Measurements from ENCODE around the gene RPS6KA3. TPM values are rescaled to one million over a fixed set of nuclear protein-coding genes. Genes with fewer than 3 reads are reported as not detected.

Gene RPS6KA3
- total RNA-seq, 1 donor from 2014 or later = 22.8 TPM

DNA sequence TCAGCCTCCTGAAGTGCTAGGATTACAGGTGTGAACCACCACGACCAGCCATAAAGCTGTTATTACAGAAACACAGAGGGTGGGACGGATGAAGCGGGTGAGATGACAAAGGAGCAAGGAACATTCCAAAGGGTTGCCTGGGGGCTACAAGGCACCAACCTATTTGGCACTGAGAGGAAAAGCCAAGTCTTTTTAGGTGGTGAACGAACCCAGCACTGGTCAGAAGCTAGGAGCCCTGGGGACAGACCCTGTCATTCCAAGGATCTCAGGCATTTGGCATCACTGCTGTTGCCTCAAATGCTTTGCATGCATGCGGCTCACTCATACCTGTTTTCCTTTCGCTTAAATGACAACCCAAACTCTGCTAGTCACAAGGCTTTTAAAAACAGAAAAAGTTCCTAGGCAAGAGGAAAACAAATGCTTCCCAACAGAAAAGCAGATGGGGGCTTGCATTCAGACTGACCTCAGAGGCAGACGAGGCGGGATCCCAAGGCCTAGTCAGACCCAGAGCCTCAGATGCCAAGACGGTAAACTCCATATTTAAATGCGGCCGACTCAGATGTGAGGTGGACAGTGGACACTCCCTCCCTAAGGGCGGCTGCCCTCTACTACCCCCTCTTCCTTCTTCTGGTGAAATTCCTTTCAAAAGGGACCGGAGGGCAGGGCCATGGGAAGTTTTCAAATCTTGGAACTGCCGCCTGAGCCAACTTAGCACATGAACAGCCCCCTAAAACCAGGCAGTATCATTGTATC is 154.5 kb downstream of the RPS6KA3 start:
- Histone ChIP-seq H3K9me3 (no peaks in the 10 kb centered on the region), H3K36me3 (no peaks in the 10 kb centered on the region), H3K4me3 (no peak overlapping the region), H3K4me1 (no peaks in the 10 kb centered on the region), H3K27me3 (no peaks in the 10 kb centered on the region), H3K27ac (no peak overlapping the region)
- no peak for DNase-seq (ENCODE audit: extremely low spot score in 2 of 2)
- TF ChIP-seq, protein P1, sequence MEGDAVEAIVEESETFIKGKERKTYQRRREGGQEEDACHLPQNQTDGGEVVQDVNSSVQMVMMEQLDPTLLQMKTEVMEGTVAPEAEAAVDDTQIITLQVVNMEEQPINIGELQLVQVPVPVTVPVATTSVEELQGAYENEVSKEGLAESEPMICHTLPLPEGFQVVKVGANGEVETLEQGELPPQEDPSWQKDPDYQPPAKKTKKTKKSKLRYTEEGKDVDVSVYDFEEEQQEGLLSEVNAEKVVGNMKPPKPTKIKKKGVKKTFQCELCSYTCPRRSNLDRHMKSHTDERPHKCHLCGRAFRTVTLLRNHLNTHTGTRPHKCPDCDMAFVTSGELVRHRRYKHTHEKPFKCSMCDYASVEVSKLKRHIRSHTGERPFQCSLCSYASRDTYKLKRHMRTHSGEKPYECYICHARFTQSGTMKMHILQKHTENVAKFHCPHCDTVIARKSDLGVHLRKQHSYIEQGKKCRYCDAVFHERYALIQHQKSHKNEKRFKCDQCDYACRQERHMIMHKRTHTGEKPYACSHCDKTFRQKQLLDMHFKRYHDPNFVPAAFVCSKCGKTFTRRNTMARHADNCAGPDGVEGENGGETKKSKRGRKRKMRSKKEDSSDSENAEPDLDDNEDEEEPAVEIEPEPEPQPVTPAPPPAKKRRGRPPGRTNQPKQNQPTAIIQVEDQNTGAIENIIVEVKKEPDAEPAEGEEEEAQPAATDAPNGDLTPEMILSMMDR (IDR thresholded peaks at IDR 0.05) = no peak
- TF ChIP-seq POLR2A (IDR thresholded peaks at IDR 0.05) (no peak), POLR2AphosphoS5 (IDR thresholded peaks at IDR 0.05; ENCODE audit: insufficient read depth in 1 of 2, low read depth in 1 of 2) (no peak)
- intact Hi-C loops (cut with DNase I) = no loop called here

DNA sequence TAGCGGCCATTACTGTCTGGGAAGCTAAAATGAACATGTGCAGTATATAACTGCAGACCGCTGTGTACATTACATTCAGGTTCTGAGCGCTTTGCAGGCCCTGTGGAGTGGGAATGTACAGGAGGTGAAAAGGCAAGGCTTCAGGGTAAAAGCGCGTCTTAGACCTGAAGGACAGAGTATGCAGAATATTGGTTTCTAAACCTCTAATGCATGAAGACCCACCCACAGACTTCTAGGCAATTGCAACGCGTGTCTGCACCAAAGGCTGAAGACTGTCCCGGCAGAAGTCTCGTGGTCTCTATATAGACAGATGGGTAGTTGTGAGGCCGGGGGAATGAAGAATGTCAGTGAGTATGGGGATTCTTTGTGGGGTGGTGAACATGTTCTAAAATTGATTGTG is 155.4 kb downstream of the RPS6KA3 start:
- intact Hi-C loops (cut with DNase I) = no loop called here
- no peak overlapping the region for H3K27ac ChIP-seq
- H3K9me3 ChIP-seq = no peaks in the 10 kb centered on the region
- H3K4me3 ChIP-seq = no peak overlapping the region
- DNase-seq (ENCODE audit: extremely low spot score in 2 of 2) = no peak
- H3K36me3 ChIP-seq = no peaks in the 10 kb centered on the region
- TF ChIP-seq POLR2AphosphoS5 (IDR thresholded peaks at IDR 0.05; ENCODE audit: insufficient read depth in 1 of 2, low read depth in 1 of 2) = no peak
- TF ChIP-seq, protein P1 (IDR thresholded peaks at IDR 0.05) = no peak
- no peak for TF ChIP-seq POLR2A (IDR thresholded peaks at IDR 0.05)
- H3K4me1 ChIP-seq = no peaks in the 10 kb centered on the region
- no peaks in the 10 kb centered on the region for H3K27me3 ChIP-seq

DNA sequence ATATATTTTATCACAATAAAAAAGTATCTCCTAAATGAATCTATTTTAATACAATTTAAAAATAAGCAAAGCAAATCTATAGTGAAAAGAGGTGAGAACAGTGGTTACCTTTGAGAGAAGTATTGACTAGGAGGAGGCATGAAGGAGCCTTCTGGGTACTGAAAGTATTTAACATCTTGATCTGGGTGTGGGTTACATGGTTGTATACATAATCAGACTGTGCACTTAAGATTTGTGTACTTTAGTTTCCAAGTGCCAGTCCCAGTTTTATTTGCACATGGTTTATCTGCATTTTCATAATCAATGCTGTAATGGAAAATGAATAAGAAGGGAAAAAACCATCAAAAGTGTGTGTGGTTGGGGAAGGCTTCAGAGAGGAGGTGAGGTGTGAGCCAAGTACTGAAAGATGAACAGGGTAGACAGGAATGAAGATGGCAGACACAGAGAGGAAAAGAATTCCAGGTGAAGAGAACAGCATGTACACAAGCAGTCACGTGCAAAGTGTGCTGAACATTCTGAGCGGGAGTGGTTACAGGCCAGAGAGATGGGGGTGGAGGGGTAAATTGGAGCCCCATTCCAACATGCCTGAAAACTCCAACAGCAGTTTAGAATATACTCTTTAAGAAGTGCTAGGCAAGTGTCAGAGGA is 164.7 kb downstream of the RPS6KA3 start:
- no peak overlapping the region for H3K27ac ChIP-seq
- no peaks in the 10 kb centered on the region for H3K27me3 ChIP-seq
- no peaks in the 10 kb centered on the region for H3K9me3 ChIP-seq
- no peak for TF ChIP-seq POLR2A (IDR thresholded peaks at IDR 0.05)
- TF ChIP-seq POLR2AphosphoS5 (IDR thresholded peaks at IDR 0.05; ENCODE audit: insufficient read depth in 1 of 2, low read depth in 1 of 2) = no peak
- TF ChIP-seq, protein P1 (IDR thresholded peaks at IDR 0.05) = no peak
- no peaks in the 10 kb centered on the region for H3K36me3 ChIP-seq
- DNase-seq (ENCODE audit: extremely low spot score in 2 of 2) = no peak
- H3K4me1 ChIP-seq = no peaks in the 10 kb centered on the region
- intact Hi-C loops (cut with DNase I) = no loop called here
- no peak overlapping the region for H3K4me3 ChIP-seq

Small RNA genes lying within 50 kb of the gene (small RNA-seq; reads per million reads assigned to genes)
- gene RF00493 (21.7 reads per million, percentile 95 among the genes with 10 or more reads in this experiment), gene RF00494 (not detected)

Other genes with a start within 250 kb of the RPS6KA3 start
- 0.98 TPM for gene MAP7D2, start 150.0 kb downstream of the RPS6KA3 start, total RNA-seq
- gene EIF1AX, start 125.1 kb downstream of the RPS6KA3 start, total RNA-seq = 47.6 TPM